ENCODE results near the gene ZAR1.

GRCh38 chr4:48491514-48492176, 1.6 kb downstream of the ZAR1 start:
- TF ChIP-seq ZNF274 (IDR thresholded peaks at IDR 0.05; ENCODE audit: low read depth, low read length) (no peak), YY1 (IDR thresholded peaks at IDR 0.05; ENCODE audit: insufficient read depth, insufficient read length) (no peak), SUZ12 (IDR thresholded peaks at IDR 0.05; ENCODE audit: extremely low read depth, insufficient read depth, insufficient read length) (no peak)
